Spleen (tissue), 11 donors: ENCODE data around the gene SRSF4. TPM values are rescaled to one million over a fixed set of nuclear protein-coding genes. Genes with fewer than 3 reads are reported as not detected.

Experiments
- DNase-seq: peaks from one replicate; pipeline ENCODE4 v3.0.0-alpha.2; 2020
- H3K27ac ChIP-seq, 8 donors: fragments of 200-600 bp; sonication (generic) in 7 of 8; 1 replicate in 4 of 8; 2 replicates in 4 of 8; pipeline versions ENCODE4 v1.5.0 to v1.8.0; 2016 to 2021; ENCODE audit warnings: inconsistent platforms in 4 of 8, mild to moderate bottlenecking in 4 of 8, moderate library complexity in 1 of 8
- H3K27me3 ChIP-seq, 7 donors: fragments of 200-600 bp; sonication (generic) in 6 of 7; replicated peaks in 1 of 7; 1 replicate in 4 of 7; 2 replicates in 3 of 7; pipeline versions ENCODE4 v1.5.0 to v1.8.0; 2016 to 2021; ENCODE audit warnings: inconsistent platforms in 3 of 7, mild to moderate bottlenecking in 1 of 7
- H3K36me3 ChIP-seq, 6 donors: fragments of 200-600 bp; sonication (generic) in 5 of 6; 1 replicate in 4 of 6; 2 replicates in 2 of 6; pipeline versions ENCODE4 v1.5.0 to v1.8.0; 2016 to 2021; ENCODE audit warnings: inconsistent platforms in 2 of 6
- H3K4me1 ChIP-seq, 6 donors: fragments of 200-600 bp; sonication (generic) in 5 of 6; 1 replicate in 3 of 6; 2 replicates in 3 of 6; pipeline versions ENCODE4 v1.5.0 to v1.8.0; 2016 to 2021; ENCODE audit warnings: inconsistent platforms in 3 of 6
- H3K4me3 ChIP-seq, 8 donors: fragments of 200-600 bp; sonication (generic) in 7 of 8; 1 replicate in 4 of 8; 2 replicates in 4 of 8; pipeline versions ENCODE4 v1.5.0 to v1.8.0; 2016 to 2021; ENCODE audit warnings: inconsistent platforms in 4 of 8, mild to moderate bottlenecking in 4 of 8, moderate library complexity in 2 of 8
- H3K9me3 ChIP-seq, 8 donors: fragments of 200-600 bp; sonication (generic) in 7 of 8; 1 replicate in 4 of 8; 2 replicates in 4 of 8; pipeline versions ENCODE4 v1.5.0 to v1.8.0; 2016 to 2021; ENCODE audit warnings: inconsistent platforms in 4 of 8
- CTCF ChIP-seq, 11 experiments: fragments of 200-600 bp in 7 of 11; fragments of 450-650 bp in 4 of 11; sonication (generic) in 4 of 11; IDR thresholded peaks in 8 of 11; conservative IDR thresholded peaks in 3 of 11; 1 replicate in 7 of 11; 2 replicates in 4 of 11; pipeline versions ENCODE4 v1.4.0 to v1.8.0; 2016 to 2021; ENCODE audit warnings: antibody characterized with exemption in 11 of 11, inconsistent platforms in 4 of 11, mild to moderate bottlenecking in 1 of 11
- POLR2A ChIP-seq, 3 donors: fragments of 450-650 bp; IDR thresholded peaks; one replicate each; pipeline ENCODE4 v1.5.1; 2017; ENCODE audit warnings: antibody characterized with exemption in 3 of 3, mild to moderate bottlenecking in 1 of 3
- POLR2AphosphoS5 ChIP-seq, 3 donors: sonication (generic); formaldehyde crosslinking; IDR thresholded peaks; one replicate each; pipeline ENCODE4 v1.5.1; 2017; ENCODE audit warnings: antibody characterized with exemption in 3 of 3
- WGBS, 5 donors: extraction: QIAGEN DNeasy Blood & Tissue Kit in 3 of 5; methylation state at CpG; one replicate each; pipeline versions ENCODE4 v1.1.5 to v1.1.7; 2013 to 2018; 5-methylcytosine and 5-hydroxymethylcytosine counted together
- intact Hi-C: fragments of 100-400 bp; cut with DNase I; formaldehyde crosslinking; loops from one replicate; pipeline ENCODE4 v1.15.0; 2023; ENCODE audit warnings: low total_unique reads
- polyA plus RNA-seq, 3 donors: library from polyadenylated mRNA; stranded (reverse); fragments of 200-250 nt; gene quantifications; one replicate each; pipeline ENCODE4 v1.2.1, GENCODE V29; 2013
- small RNA-seq, 4 donors: library from RNA; depleted of rRNA; stranded (forward); fragments of <200 nt; gene quantifications; one replicate each; pipeline ENCODE3, GENCODE V24; 2016
- total RNA-seq, 7 donors: library from RNA; depleted of rRNA in 3 of 7; stranded (reverse); fragments of >200 nt in 3 of 7; fragmentation: NEBNext Ultra II Directional in 4 of 7; extraction: Animal tissue kit (Norgen Biotek cat#: 25700) in 4 of 7; gene quantifications; one replicate each; pipeline versions ENCODE4 v1.1.0 to v1.2.1, GENCODE V29; 2016 to 2021
- donor health status: healthy with polysubstance abuse.
- donor health status: DM: no; HTN: no; CAD: no; lungs with moderate emphysema.
- donor health status: DM: no; HTN: no; CAD: no.
- donor health status: Bipolar disorder and iron deficiency.
- donor health status: healthy.
- donor health status: DM: no; HTN: no; CAD: no.
- donor health status: DM: yes; HTN: yes; CAD: no.

The SRSF4 gene
- total and polyA plus RNA-seq, 10 donors: 36.9 to 94.7 (median 80.8) TPM

- no peaks in the 10 kb centered on the region for H3K4me1 ChIP-seq
- no peaks in the 10 kb centered on the region for H3K27me3 ChIP-seq
- WGBS, 5 donors: 87 to 97% (median 92%) methylated on average over 6 of the region's 6 CpGs
Observed at GRCh38 chr1:29105822-29106221, 75.9 kb downstream of the SRSF4 start.

DNA sequence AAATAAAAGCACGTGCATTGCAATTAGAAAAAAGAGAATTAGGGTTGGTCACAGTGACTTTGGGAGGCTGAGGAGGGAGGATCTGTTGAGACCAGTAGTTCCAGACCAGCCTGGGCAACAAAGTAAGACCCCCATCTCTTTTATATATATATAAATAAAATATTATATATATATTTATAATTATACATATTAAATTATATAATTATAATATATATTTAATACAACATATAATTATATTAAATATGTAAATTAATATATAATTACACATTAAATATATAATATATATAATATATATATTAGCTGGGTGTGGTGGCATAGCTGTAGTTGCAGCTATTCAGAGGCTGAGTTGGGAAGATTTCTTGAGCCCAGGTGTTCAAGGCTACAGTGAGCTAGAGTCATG lies 81.2 kb downstream of the SRSF4 start:
- TF ChIP-seq CTCF (IDR thresholded peaks at IDR 0.05 in 8 of 11, conservative IDR thresholded peaks at IDR 0.05 in 3 of 11) (no peak), POLR2A (IDR thresholded peaks at IDR 0.05) (no peak), POLR2AphosphoS5 (IDR thresholded peaks at IDR 0.05) (no peak)
- 93 to 100% (median 93%) methylated on average over 1 of the region's 1 CpG for WGBS, 5 donors
- no peak for DNase-seq
- Histone ChIP-seq H3K36me3 (peaks cover 0 to 98% (median 26%) of the 10 kb centered on the region in 6 donors), H3K4me1 (no peaks in the 10 kb centered on the region), H3K4me3 (no peak overlapping the region), H3K27ac (no peak overlapping the region), H3K27me3 (no peaks in the 10 kb centered on the region), H3K9me3 (no peaks in the 10 kb centered on the region)
- intact Hi-C loops: no loop called here

More at GRCh38 chr1:29105822-29106221, 75.9 kb downstream of the SRSF4 start:
- no peak overlapping the region for H3K27ac ChIP-seq
- no peak for DNase-seq
- peaks cover 0 to 86% (median 23%) of the 10 kb centered on the region in 6 donors for H3K36me3 ChIP-seq
- intact Hi-C loops: no loop called here
- no peaks in the 10 kb centered on the region for H3K9me3 ChIP-seq
- TF ChIP-seq CTCF (IDR thresholded peaks at IDR 0.05 in 8 of 11, conservative IDR thresholded peaks at IDR 0.05 in 3 of 11): no peak
- TF ChIP-seq POLR2AphosphoS5 (IDR thresholded peaks at IDR 0.05): no peak
- TF ChIP-seq POLR2A (IDR thresholded peaks at IDR 0.05): no peak
- H3K4me3 ChIP-seq: no peak overlapping the region

GRCh38 chr1:29099286-29099685 lies 82.4 kb downstream of the SRSF4 start:
- 79 to 96% (median 88%) methylated on average over 4 of the region's 4 CpGs for WGBS, 5 donors
- intact Hi-C loops: no loop called here
- H3K27ac ChIP-seq: no peak overlapping the region
- H3K27me3 ChIP-seq: no peaks in the 10 kb centered on the region
- peaks cover 0 to 98% (median 29%) of the 10 kb centered on the region in 6 donors for H3K36me3 ChIP-seq
- no peak for DNase-seq
- H3K9me3 ChIP-seq: no peaks in the 10 kb centered on the region
- H3K4me3 ChIP-seq: no peak overlapping the region
- TF ChIP-seq POLR2A (IDR thresholded peaks at IDR 0.05) (no peak), POLR2AphosphoS5 (IDR thresholded peaks at IDR 0.05) (no peak), CTCF (IDR thresholded peaks at IDR 0.05 in 8 of 11, conservative IDR thresholded peaks at IDR 0.05 in 3 of 11) (no peak)
- H3K4me1 ChIP-seq: no peaks in the 10 kb centered on the region

Small RNAs within 50 kb of the gene (small RNA-seq; reads per million reads assigned to genes)
- 0 reads per million in 4 donors for gene RF02271

Other genes with a start within 250 kb of the SRSF4 start
- 1 to 10 TPM; 3.2 to 5.6 (median 4.3) TPM for gene TMEM200B, start 58.0 kb downstream of the SRSF4 start, total RNA-seq
- 1 to 10 TPM in 2 of 3 donors, under 1 TPM in 1; 0.98 to 2.3 (median 1.7) TPM for gene TMEM200B, start 58.0 kb downstream of the SRSF4 start, polyA plus RNA-seq
- gene MECR, start 49.0 kb upstream of the SRSF4 start, total RNA-seq: 10 to 100 TPM in 4 of 7 donors, 1 to 10 TPM in 3; 6.4 to 25.4 (median 12.9) TPM
- gene MECR, start 49.0 kb upstream of the SRSF4 start, polyA plus RNA-seq: 10 to 100 TPM; 14.3 to 18.3 (median 17.8) TPM
- 10 to 100 TPM in 2 of 7 donors, 1 to 10 TPM in 5; 4.3 to 10.8 (median 6.1) TPM for gene PTPRU, start 54.6 kb upstream of the SRSF4 start, total RNA-seq
- gene PTPRU, start 54.6 kb upstream of the SRSF4 start, polyA plus RNA-seq: 1 to 10 TPM in 2 of 3 donors, under 1 TPM in 1; 1.00 to 3.1 (median 1.7) TPM